GM23338 (cell line): Measurements from ENCODE around the gene MTOR. TPM values are rescaled to one million over a fixed set of nuclear protein-coding genes. Genes with fewer than 3 reads are reported as not detected.

Source experiments
- ATAC-seq: fragments of 200-7000 bp; cut with Tn5 transposase; 3 replicates; pipeline ENCODE4 v1.9.1; 2020
- DNase-seq: peaks from one replicate; pipeline ENCODE4 v3.0.0-alpha.2; 2015; ENCODE audit warnings: low spot score
- H2AFZ ChIP-seq: fragments of 200-600 bp; sonication (generic); 2 replicates; pipeline ENCODE4 v1.8.0; 2016; ENCODE audit warnings: antibody characterized with exemption, mild to moderate bottlenecking, moderate library complexity
- H3F3A ChIP-seq: fragments of 200-600 bp; sonication (generic); replicated peaks from 2 replicates; pipeline ENCODE4 v1.8.0; 2017; ENCODE audit warnings: antibody characterized with exemption, mixed run types, low read depth
- H3K27ac ChIP-seq: fragments of 200-600 bp; sonication (generic); 2 replicates; pipeline ENCODE4 v1.6.1; 2016; ENCODE audit warnings: low read depth
- H3K27me3 ChIP-seq: fragments of 200-600 bp; sonication (generic); 2 replicates; pipeline ENCODE4 v1.8.0; 2016; ENCODE audit warnings: mild to moderate bottlenecking, mixed run types, moderate library complexity; ENCODE audit not compliant: insufficient read depth
- H3K36me3 ChIP-seq: fragments of 200-600 bp; sonication (generic); 2 replicates; pipeline ENCODE4 v1.8.0; 2016; ENCODE audit warnings: mild to moderate bottlenecking; ENCODE audit not compliant: insufficient read depth
- H3K4me1 ChIP-seq: fragments of 200-600 bp; sonication (generic); 2 replicates; pipeline ENCODE4 v1.8.0; 2016; ENCODE audit warnings: mild to moderate bottlenecking, moderate library complexity; ENCODE audit not compliant: insufficient read depth
- H3K4me2 ChIP-seq: fragments of 200-600 bp; sonication (generic); 2 replicates; pipeline ENCODE4 v1.7.1; 2017; ENCODE audit warnings: mixed run types
- H3K4me3 ChIP-seq: fragments of 200-600 bp; sonication (generic); 2 replicates; pipeline ENCODE4 v1.6.1; 2016; ENCODE audit warnings: mixed run types
- H3K79me2 ChIP-seq: fragments of 200-600 bp; sonication (generic); replicated peaks from 2 replicates; pipeline ENCODE4 v1.8.0; 2017; ENCODE audit warnings: mild to moderate bottlenecking; ENCODE audit not compliant: insufficient read depth
- H3K9me2 ChIP-seq: fragments of 200-600 bp; sonication (generic); 2 replicates; pipeline ENCODE4 v1.8.0; 2017; ENCODE audit not compliant: insufficient read depth
- H4K20me1 ChIP-seq: fragments of 200-600 bp; sonication (generic); replicated peaks from 2 replicates; pipeline ENCODE4 v1.8.0; 2017; ENCODE audit warnings: mild to moderate bottlenecking; ENCODE audit not compliant: insufficient read depth
- H3K27ac Mint-ChIP-seq: 2 replicates; pipeline ENCODE4 v1.8.0; 2020; ENCODE audit warnings: inconsistent platforms, mild to moderate bottlenecking, moderate library complexity, mixed read lengths
- H3K27me3 Mint-ChIP-seq: 3 replicates; pipeline ENCODE4 v1.8.0; 2022; ENCODE audit warnings: low read depth, mild to moderate bottlenecking, moderate library complexity, mixed read lengths, inconsistent platforms; ENCODE audit not compliant: insufficient read depth, poor library complexity
- H3K36me3 Mint-ChIP-seq: 3 replicates; pipeline ENCODE4 v1.8.0; 2021; ENCODE audit warnings: low read depth, mild to moderate bottlenecking, inconsistent platforms, moderate library complexity, mixed read lengths
- H3K4me1 Mint-ChIP-seq: 3 replicates; pipeline ENCODE4 v1.8.0; 2020; ENCODE audit warnings: mild to moderate bottlenecking, inconsistent platforms, mixed read lengths
- H3K4me3 Mint-ChIP-seq: 3 replicates; pipeline ENCODE4 v1.8.0; 2021; ENCODE audit warnings: moderate library complexity, mild to moderate bottlenecking, inconsistent platforms, mixed read lengths
- H3K9me3 Mint-ChIP-seq: 3 replicates; pipeline ENCODE4 v1.8.0; 2020; ENCODE audit warnings: moderate library complexity, mild to moderate bottlenecking, inconsistent platforms, mixed read lengths
- CREB1 ChIP-seq: fragments of 250-450 bp; sonication (Bioruptor Pico); IDR thresholded peaks from 2 replicates; pipeline ENCODE4 v1.5.0; 2020; ENCODE audit warnings: low read depth, mild to moderate bottlenecking, moderate library complexity
- JUNB ChIP-seq: IDR thresholded peaks from one replicate; pipeline ENCODE4 v1.6.1; 2016; ENCODE audit warnings: antibody characterized with exemption; ENCODE audit not compliant: unreplicated experiment
- NANOG ChIP-seq: IDR thresholded peaks from 2 replicates; pipeline ENCODE4 v1.6.1; 2016; ENCODE audit warnings: antibody characterized with exemption, borderline replicate concordance
- POLR2AphosphoS5 ChIP-seq: IDR thresholded peaks from 2 replicates; pipeline ENCODE4 v1.6.1; 2016; ENCODE audit warnings: antibody characterized with exemption, low read depth
- STAT1 ChIP-seq: IDR thresholded peaks from one replicate; pipeline ENCODE4 v1.6.1; 2016; ENCODE audit warnings: antibody characterized with exemption; ENCODE audit not compliant: unreplicated experiment
- ZNF114 ChIP-seq: fragments of 250-450 bp; sonication (Bioruptor Pico); IDR thresholded peaks from 2 replicates; pipeline ENCODE4 v1.5.0; 2020; ENCODE audit warnings: mild to moderate bottlenecking, moderate library complexity
- ZNF331 ChIP-seq: fragments of 250-450 bp; sonication (Bioruptor Pico); IDR thresholded peaks from 2 replicates; pipeline ENCODE4 v1.5.0; 2020; ENCODE audit warnings: low read depth, mild to moderate bottlenecking, moderate library complexity
- polyA plus RNA-seq: library from polyadenylated mRNA; unstranded; fragments of >200 nt; fragmentation: Nextera tagmentation; extraction: Ambion mirVana; gene quantifications from 2 replicates; pipeline ENCODE4 v1.2.1, GENCODE V29; 2016
- total RNA-seq: library from RNA; depleted of rRNA; stranded (reverse); fragments of >200 nt; shearing (Covaris generic); gene quantifications from 2 replicates; pipeline ENCODE4 v1.2.3, GENCODE V29; 2014
- TF ChIP-seq, protein P1 (sequence below): IDR thresholded peaks from 2 replicates; pipeline ENCODE4 v1.6.1; 2016; ENCODE audit warnings: antibody characterized with exemption
- TF ChIP-seq, protein P2 (sequence below): IDR thresholded peaks from one replicate; pipeline ENCODE4 v1.6.1; 2018; ENCODE audit warnings: antibody characterized with exemption; ENCODE audit not compliant: unreplicated experiment

Gene MTOR
- total and polyA plus RNA-seq, 2 experiments from 2014 or later: 22.8 to 98.0 TPM

DNA sequence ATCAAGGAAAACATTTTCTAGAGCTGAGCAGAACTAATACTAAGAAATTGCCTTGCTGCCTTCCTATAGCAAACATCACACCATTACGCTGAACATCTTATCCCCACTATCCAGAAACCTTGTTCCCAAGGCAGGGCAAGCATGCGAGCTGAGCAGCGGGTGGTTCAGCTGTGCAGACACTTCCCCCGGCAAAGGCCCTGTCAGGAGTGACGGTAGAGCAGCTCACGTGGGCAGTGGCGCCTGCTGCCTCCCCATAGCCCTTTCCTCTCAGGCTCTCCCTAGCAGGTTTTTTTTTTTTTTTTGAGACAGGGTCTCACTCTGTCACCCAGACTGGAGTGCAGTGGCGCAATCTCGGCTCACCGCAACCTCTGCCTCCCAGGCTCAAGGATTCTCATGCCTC lies 86.9 kb downstream of the MTOR start:
- no peaks in the 10 kb centered on the region for H3K9me3 Mint-ChIP-seq
- H2AFZ ChIP-seq: no peak overlapping the region
- no peak for TF ChIP-seq ZNF114
- no peak for TF ChIP-seq CREB1 (CRISPR knock-in tag)
- TF ChIP-seq STAT1: no peak
- TF ChIP-seq NANOG: no peak
- no peak for TF ChIP-seq ZNF331
- TF ChIP-seq, protein P1, sequence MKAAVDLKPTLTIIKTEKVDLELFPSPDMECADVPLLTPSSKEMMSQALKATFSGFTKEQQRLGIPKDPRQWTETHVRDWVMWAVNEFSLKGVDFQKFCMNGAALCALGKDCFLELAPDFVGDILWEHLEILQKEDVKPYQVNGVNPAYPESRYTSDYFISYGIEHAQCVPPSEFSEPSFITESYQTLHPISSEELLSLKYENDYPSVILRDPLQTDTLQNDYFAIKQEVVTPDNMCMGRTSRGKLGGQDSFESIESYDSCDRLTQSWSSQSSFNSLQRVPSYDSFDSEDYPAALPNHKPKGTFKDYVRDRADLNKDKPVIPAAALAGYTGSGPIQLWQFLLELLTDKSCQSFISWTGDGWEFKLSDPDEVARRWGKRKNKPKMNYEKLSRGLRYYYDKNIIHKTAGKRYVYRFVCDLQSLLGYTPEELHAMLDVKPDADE: no peak
- no peak overlapping the region for H3K27ac Mint-ChIP-seq
- H3K27me3 ChIP-seq: no peaks in the 10 kb centered on the region
- peaks cover 22% of the 10 kb centered on the region; the same call in 1 of the 2 replicates for H4K20me1 ChIP-seq
- H3K4me3 Mint-ChIP-seq: no peak overlapping the region
- ATAC-seq (no peak), DNase-seq (no peak)
- H3K4me1 ChIP-seq: no peaks in the 10 kb centered on the region
- H3K27me3 Mint-ChIP-seq: peaks cover 4% of the 10 kb centered on the region
- no peak overlapping the region for H3K27ac ChIP-seq
- H3K79me2 ChIP-seq: no peaks in the 10 kb centered on the region
- peaks cover 12% of the 10 kb centered on the region for H3K4me1 Mint-ChIP-seq
- no peak overlapping the region for H3K4me3 ChIP-seq
- peaks cover 3% of the 10 kb centered on the region; the same call in 1 of the 2 replicates for H3K36me3 ChIP-seq
- peaks cover 4% of the 10 kb centered on the region; the same call in 1 of the 3 replicates for H3K36me3 Mint-ChIP-seq
- H3F3A ChIP-seq: no peaks in the 10 kb centered on the region
- no peaks in the 10 kb centered on the region for H3K9me2 ChIP-seq
- H3K4me2 ChIP-seq: no peak overlapping the region

DNA sequence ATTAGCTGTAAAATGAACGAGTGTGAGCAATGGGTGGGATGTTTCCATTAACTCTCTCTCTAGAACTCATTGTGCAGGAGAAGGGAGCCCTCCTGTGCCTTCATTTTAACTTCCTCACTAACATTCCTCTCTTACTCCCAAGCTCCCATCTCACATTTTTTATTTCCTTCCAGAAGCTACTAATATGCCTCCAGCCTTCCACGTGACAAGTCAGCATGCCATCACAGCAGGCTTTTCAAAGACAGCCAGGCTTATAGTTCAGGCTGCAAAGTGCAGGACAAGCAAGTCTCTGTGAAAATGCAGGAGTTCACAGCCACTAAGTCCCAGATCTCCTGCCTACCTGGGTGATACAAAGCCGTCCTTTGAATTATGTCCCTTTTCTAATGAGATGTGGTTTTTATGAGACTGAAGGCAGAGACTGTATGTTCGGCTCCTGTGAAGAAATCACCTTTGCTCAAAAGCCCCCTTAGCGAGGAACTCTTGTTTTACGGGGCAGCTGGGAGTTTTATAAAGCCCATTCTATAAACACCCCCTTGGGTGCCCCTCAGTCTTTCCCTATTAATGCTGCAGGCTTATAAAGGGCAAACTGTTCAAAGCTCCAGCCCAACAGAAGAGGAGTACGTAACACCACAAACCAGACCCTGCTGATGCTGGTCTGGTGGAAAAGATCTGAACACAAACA lies 87.9 kb downstream of the MTOR start:
- Histone ChIP-seq H3K36me3 (peaks cover 3% of the 10 kb centered on the region; the same call in 1 of the 2 replicates), H2AFZ (no peak overlapping the region), H3K9me2 (no peaks in the 10 kb centered on the region), H3K27ac (no peak overlapping the region; the same call in 1 of the 2 replicates), H3K4me3 (no peak overlapping the region), H3K79me2 (no peaks in the 10 kb centered on the region), H4K20me1 (peaks cover 26% of the 10 kb centered on the region), H3F3A (no peaks in the 10 kb centered on the region), H3K4me1 (no peaks in the 10 kb centered on the region), H3K4me2 (no peak overlapping the region), H3K27me3 (no peaks in the 10 kb centered on the region)
- Mint-ChIP-seq H3K27ac (peak overlapping the region; percentile 36; the same call in 1 of the 2 replicates), H3K4me1 (peaks cover 12% of the 10 kb centered on the region), H3K4me3 (no peak overlapping the region), H3K27me3 (peaks cover 4% of the 10 kb centered on the region), H3K36me3 (no peaks in the 10 kb centered on the region; the same call in 2 of the 3 replicates), H3K9me3 (no peaks in the 10 kb centered on the region)
- DNase-seq: no peak
- TF ChIP-seq CREB1 (CRISPR knock-in tag): no peak
- no peak for TF ChIP-seq ZNF114
- no peak for TF ChIP-seq STAT1
- no peak for TF ChIP-seq JUNB
- no peak for ATAC-seq

DNA sequence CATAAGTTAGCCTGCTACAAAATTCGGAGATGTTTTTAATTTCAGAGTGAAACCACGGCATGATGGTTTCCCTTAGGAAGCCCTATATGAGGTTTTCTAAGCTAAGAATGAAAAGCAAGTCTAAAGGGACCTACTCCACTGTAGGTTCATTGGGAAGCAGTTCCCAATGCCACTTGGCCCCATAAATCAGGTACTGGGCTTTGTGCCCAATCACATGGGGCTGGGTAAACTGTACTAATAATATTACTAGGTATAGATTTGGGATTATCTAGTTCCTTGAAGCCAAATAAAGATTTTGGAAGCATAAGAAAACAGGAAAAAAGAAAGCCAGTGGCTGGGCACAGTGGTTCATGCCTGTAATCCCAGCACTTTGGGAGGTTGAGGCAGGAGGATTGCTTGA lies 92.2 kb downstream of the MTOR start:
- H3K36me3 ChIP-seq: peaks cover 10% of the 10 kb centered on the region
- H3K4me3 Mint-ChIP-seq: no peak overlapping the region
- H3K4me2 ChIP-seq: no peak overlapping the region
- peaks cover 4% of the 10 kb centered on the region for H3K27me3 Mint-ChIP-seq
- no peak overlapping the region for H3K27ac Mint-ChIP-seq
- H2AFZ ChIP-seq: no peak overlapping the region
- ATAC-seq (no peak), DNase-seq (no peak)
- H3K9me3 Mint-ChIP-seq: no peaks in the 10 kb centered on the region
- no peaks in the 10 kb centered on the region for H3K4me1 ChIP-seq
- peaks cover 17% of the 10 kb centered on the region for H3K36me3 Mint-ChIP-seq
- H3K4me1 Mint-ChIP-seq: no peaks in the 10 kb centered on the region
- H3K27me3 ChIP-seq: no peaks in the 10 kb centered on the region
- H3K79me2 ChIP-seq: no peaks in the 10 kb centered on the region
- H3K4me3 ChIP-seq: no peak overlapping the region
- peaks cover 13% of the 10 kb centered on the region for H4K20me1 ChIP-seq
- H3F3A ChIP-seq: no peaks in the 10 kb centered on the region
- H3K27ac ChIP-seq: no peak overlapping the region
- H3K9me2 ChIP-seq: no peaks in the 10 kb centered on the region
- TF ChIP-seq JUNB (no peak), ZNF331 (no peak), ZNF114 (no peak), STAT1 (no peak), POLR2AphosphoS5 (no peak)
- TF ChIP-seq, protein P2, sequence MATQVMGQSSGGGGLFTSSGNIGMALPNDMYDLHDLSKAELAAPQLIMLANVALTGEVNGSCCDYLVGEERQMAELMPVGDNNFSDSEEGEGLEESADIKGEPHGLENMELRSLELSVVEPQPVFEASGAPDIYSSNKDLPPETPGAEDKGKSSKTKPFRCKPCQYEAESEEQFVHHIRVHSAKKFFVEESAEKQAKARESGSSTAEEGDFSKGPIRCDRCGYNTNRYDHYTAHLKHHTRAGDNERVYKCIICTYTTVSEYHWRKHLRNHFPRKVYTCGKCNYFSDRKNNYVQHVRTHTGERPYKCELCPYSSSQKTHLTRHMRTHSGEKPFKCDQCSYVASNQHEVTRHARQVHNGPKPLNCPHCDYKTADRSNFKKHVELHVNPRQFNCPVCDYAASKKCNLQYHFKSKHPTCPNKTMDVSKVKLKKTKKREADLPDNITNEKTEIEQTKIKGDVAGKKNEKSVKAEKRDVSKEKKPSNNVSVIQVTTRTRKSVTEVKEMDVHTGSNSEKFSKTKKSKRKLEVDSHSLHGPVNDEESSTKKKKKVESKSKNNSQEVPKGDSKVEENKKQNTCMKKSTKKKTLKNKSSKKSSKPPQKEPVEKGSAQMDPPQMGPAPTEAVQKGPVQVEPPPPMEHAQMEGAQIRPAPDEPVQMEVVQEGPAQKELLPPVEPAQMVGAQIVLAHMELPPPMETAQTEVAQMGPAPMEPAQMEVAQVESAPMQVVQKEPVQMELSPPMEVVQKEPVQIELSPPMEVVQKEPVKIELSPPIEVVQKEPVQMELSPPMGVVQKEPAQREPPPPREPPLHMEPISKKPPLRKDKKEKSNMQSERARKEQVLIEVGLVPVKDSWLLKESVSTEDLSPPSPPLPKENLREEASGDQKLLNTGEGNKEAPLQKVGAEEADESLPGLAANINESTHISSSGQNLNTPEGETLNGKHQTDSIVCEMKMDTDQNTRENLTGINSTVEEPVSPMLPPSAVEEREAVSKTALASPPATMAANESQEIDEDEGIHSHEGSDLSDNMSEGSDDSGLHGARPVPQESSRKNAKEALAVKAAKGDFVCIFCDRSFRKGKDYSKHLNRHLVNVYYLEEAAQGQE: no peak
